NCI-H345 treated with DMSO at 0.1 percent for 48 hours (cell line): ENCODE results near the gene RASGEF1C.

Source experiments
- DNase-seq: peaks from one replicate; lab custom pipeline; 2025; ENCODE audit not compliant: unreplicated experiment; lab: John Stamatoyannopoulos, UW

The RASGEF1C gene

DNA sequence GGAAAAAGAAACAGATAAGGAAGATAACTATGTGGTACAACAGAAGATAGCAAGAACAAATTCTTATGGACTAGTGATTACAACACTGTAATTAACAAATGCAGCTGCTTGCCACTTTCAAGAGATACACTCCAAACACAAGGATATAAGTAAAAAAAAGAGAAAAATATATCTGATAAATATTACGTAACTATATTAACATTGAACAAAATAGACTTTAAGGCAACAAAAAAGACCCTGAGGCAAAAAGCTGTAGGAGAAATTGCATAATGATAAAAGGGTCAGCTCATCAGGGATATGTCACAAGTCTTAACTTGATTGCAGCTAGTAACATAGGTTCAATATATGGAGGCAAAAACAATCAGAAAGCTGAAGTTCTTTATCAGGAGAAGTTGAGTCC, 86.1 kb downstream of the RASGEF1C start:
- DNase-seq, result no peak

DNA sequence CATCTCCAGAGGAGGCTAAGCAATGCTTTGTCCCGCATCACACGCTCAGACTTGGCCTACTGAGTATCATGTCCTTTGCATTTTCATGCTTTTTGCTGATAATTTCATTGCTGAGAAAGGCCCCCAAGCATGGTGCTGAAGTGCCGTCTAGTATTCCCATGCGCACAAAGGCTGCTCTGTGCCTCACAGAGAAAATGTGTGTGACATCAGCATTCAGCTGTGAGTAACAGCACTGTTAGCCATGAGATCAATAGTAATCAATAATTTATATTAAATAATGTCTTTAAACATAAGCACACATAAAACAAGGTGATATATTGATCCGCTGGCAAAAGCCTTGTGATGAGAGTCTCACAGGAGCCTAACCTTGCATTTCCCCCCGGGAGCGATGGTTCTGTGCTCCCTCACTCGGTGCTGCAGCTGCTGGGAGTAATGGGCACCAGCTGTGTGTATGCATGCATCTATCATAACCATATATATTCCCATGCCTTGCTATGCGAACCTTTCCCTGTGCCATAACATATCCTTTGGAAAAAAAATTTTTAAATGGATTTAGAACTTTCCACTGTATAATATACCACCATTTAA, 87.1 kb downstream of the RASGEF1C start:
- DNase-seq, result no peak

GRCh38 chr5:180120237-180121101, 88.5 kb downstream of the RASGEF1C start:
- DNase-seq, result no peak

DNA sequence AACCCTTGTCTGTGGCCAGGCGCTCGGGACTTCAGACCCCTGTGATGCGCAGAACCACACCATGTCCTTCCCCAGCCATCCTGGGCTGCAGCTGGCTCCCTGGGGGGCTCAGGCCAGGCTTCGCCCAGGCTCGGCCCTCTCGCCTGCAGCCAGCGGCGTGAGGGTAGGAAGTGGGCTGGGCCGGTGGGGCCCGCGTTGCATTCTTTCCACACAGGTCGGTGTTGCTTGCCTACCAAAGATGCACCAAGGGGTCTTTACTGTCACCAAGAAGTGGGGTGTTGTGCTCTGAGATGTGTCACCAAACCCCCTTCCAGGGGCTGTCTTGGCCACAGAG, 89.1 kb downstream of the RASGEF1C start:
- no peak for DNase-seq

GRCh38 chr5:180119031-180119902, 89.7 kb downstream of the RASGEF1C start:
- no peak for DNase-seq

- DNase-seq, result no peak
Measured at GRCh38 chr5:180118391-180118791, 90.6 kb downstream of the RASGEF1C start.

GRCh38 chr5:180117000-180117725, 91.8 kb downstream of the RASGEF1C start:
- no peak for DNase-seq

DNA sequence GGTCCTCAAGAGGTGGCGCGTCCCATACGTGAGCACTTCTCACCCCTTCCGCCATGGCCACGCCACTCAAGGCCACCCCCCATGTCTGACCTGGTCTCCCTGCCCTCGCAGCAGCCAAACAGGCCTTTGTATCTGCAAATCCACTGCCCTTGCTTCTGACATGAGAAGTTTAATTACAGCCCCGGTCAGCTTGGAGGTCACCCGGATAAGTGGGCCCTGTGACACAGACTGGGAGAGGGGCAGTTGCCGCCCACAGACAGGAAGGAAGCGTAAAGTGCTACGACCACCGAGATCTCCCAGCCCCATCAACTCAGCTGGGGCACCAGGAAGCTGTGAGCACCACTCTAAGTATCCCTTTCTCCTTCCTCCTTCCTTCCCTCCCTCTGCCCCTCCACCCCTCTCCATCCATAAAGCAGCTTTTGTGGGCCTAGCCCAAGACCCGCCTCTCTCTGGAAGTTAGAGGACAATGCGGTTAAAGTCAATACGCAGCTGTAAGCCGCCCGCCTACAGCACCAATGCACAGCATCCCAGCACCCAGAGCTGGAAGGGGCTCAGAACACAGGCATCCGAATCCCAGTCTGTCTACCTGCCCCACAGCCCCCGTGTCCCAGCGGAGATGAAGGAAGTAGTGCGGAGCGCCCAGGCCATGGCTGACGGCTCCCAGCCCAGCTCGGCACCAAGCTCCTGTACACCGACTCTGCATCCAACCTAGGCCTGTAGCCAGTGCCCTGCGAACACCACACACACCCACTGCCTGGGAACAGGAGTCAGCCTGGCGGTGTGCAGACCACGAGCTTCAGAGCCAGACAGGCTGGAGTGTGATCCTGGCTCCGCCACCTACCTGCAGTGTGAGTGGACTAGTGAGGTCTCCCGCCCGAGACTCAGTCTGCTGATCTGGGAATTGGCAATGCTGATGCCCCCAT, 92.7 kb downstream of the RASGEF1C start:
- no peak for DNase-seq

- DNase-seq, result no peak
Measured at GRCh38 chr5:180115326-180116076, 93.5 kb downstream of the RASGEF1C start.

- no peak for DNase-seq
Measured at GRCh38 chr5:180114304-180115003, 94.6 kb downstream of the RASGEF1C start.

GRCh38 chr5:180113660-180114303, 95.2 kb downstream of the RASGEF1C start:
- DNase-seq, result no peak

GRCh38 chr5:180112181-180112861, 96.7 kb downstream of the RASGEF1C start:
- no peak for DNase-seq

DNA sequence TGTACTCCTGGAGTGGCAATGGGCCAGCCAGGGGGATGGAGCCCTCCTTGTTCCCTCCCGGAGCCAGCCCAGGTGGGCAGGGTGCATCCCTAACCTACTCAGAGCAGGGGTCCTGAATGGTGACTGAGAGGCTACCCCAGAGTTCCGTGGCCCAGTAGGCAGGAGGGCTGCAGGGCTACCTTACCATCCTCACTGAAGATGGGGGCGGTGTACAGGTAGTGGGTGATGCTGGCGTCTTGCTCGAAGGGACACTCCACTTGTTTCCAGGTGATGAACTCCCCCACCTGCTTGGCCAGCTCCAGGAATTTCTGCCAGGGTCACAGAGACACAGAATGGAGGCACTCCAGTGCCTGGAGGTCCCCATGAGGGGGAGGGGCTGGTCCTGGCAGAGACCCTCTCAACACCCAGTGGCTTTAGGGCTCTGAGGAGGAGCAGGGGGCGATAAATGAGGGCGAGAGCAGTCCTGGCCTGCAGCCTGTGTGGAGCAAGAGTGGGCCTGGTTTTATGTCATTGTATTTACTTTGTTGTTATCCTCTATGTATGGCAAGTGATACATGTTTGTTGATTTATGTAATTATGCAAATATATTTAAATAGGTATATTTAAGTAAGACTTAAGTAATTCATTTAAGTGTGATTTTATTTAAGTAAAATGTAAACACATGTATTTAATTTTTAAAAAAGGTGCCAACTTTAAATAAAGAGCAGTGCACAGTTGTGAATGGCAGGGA, 97.6 kb downstream of the RASGEF1C start:
- DNase-seq, result no peak

DNA sequence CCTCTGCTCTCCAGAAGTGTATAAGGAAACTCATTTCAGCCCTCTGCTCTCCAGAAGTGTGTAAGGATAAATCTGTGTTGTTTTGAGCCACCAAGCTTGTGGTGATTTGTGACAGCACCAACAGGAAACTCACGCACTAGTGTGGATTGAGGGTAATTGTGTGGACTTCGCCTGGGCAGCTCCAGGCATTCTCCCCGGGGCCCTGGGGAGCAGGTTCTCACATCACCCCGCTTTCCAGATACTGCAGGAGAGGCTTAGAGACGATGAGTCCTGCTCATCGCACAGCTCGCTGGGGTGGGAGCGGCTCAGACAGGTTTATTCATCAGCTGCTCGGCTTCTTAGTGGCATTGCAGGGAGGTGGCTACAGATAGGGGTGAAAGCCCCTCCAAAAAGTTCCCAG, 99.1 kb downstream of the RASGEF1C start:
- no peak for DNase-seq

DNA sequence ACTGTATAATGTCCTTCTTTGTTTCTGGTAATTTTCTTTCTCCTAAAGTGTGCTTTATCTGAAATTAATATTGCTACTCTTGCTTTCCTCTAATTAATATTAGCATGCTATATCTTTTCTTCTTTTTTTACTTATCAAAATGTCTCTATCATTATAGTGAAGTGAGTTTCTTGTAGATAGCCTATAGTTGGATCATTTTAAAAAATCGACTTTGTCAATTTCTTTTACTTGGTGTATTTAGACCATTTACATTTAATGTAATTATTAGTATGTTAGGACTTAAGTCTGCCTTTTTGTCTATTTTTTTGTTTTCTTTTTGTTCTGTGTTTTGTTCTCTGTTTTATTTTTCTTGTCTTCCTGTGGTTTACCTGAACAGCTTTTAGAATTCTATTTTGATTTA, 102.0 kb downstream of the RASGEF1C start:
- no peak for DNase-seq

- no peak for DNase-seq
Measured at GRCh38 chr5:180105827-180106312, 103.1 kb downstream of the RASGEF1C start.

DNA sequence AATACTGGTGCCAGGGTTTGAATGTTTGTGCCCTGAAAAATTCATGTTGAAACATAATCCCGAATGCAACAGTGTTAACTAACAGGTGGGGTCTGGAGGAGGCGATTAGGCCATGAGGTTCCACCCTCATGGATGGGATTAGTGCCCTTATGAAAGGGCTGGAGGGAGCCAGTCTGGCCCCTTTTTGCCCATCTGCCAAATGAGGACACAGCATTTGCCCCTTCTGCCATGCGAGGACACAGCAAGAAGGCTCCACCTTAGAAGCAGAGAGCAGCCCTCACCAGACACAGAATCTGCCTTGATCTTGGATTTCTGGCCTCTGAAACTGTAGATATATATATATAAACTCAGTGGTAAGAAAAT, 104.9 kb downstream of the RASGEF1C start:
- DNase-seq, result no peak
